GM18873 (cell line): ENCODE results near the gene CDK6.

Experiments
- ATAC-seq: cut with Tn5 transposase; IDR thresholded peaks from one replicate; pipeline ENCODE4 v1.9.1; 2021; ENCODE audit warnings: mild to moderate bottlenecking, moderate library complexity, moderate number of reproducible peaks; ENCODE audit not compliant: unreplicated experiment, low FRiP score

The CDK6 gene

DNA sequence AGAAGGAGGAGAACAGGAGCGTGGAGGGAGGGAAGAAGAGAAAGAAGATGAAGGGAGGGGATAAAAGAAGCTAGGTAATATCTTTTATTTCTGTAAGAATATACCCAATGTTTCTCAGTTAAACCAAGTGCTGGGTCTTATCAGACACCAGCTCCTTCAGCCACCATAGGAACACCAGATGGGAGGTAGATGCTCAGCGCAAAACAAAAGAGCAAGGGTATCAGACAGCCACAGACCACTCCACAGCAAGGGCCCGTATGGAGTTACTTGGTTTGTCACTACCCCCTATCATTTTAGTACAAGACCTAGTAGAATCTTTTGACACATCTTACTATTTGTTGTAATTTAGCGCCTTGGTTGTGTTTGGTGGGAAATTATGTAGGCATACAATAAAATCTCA, 180.3 kb downstream of the CDK6 start:
- no peak for ATAC-seq

GRCh38 chr7:92655346-92655884, 181.0 kb downstream of the CDK6 start:
- ATAC-seq = no peak

GRCh38 chr7:92653136-92653535, 183.2 kb downstream of the CDK6 start:
- no peak for ATAC-seq

GRCh38 chr7:92652536-92652935, 183.8 kb downstream of the CDK6 start:
- ATAC-seq = no peak

GRCh38 chr7:92650391-92650790, 186.0 kb downstream of the CDK6 start:
- no peak for ATAC-seq

- ATAC-seq = peak; percentile 41
Observed at GRCh38 chr7:92648067-92648466, 188.3 kb downstream of the CDK6 start.

DNA sequence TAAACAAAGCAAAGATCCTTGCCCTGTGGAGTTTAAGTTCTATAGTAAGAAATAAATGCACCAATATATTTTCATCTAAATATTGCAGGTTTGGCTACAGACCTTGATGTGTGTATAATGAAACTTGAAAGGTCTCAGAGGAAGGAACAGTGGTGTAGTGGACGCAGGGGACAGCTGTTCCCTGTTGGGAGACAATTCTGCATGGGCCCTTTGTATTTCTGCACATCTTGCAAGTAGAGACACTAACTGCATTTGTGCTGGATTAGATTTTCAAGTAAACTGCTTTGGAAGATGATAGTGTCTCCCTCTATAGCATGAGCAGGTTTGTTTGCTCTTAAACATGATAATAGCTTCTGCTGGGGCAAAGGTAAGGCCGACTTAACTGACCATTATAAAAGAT, 188.7 kb downstream of the CDK6 start:
- ATAC-seq = no peak

GRCh38 chr7:92647011-92647625, 189.3 kb downstream of the CDK6 start:
- peak; percentile 56 for ATAC-seq

GRCh38 chr7:92645114-92646061, 191.0 kb downstream of the CDK6 start:
- no peak for ATAC-seq

DNA sequence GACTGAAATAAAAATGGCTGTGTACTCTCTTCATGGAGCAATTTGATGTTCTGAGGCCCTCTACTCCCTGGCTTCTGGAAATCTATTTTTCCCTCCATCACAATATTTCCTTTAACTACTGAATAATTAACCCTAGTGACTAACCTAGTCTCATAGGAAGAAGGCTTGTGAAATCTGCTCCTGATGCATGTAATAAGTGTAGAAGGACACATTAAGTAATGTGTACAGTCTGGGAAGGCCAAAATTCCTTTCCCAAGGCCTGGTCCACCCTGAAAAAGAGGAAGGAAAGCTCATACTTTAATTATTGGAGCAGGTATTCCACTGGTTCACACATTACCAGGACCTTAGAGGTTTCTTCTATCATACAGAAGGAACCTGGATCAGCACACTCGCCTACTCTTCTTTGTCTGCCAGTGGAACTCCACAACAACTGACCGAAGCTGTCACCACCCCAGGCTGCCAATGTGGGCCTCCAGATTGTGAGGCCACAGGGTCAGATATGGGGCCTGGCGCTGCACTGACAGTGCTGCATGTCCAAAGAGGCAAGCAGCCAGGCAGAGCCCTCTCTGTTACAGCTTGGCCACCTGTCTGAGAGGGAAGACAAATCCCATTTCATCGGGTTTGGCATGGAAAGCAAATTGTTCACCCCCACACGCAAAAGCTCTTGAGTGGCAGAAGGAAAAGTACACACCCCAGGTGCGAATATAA, 191.8 kb downstream of the CDK6 start:
- ATAC-seq = no peak

GRCh38 chr7:92643821-92644220, 192.6 kb downstream of the CDK6 start:
- no peak for ATAC-seq

- ATAC-seq = peak; percentile 73
Observed at GRCh38 chr7:92641921-92642511, 194.4 kb downstream of the CDK6 start.

- ATAC-seq = no peak
Observed at GRCh38 chr7:92639966-92640365, 196.4 kb downstream of the CDK6 start.

DNA sequence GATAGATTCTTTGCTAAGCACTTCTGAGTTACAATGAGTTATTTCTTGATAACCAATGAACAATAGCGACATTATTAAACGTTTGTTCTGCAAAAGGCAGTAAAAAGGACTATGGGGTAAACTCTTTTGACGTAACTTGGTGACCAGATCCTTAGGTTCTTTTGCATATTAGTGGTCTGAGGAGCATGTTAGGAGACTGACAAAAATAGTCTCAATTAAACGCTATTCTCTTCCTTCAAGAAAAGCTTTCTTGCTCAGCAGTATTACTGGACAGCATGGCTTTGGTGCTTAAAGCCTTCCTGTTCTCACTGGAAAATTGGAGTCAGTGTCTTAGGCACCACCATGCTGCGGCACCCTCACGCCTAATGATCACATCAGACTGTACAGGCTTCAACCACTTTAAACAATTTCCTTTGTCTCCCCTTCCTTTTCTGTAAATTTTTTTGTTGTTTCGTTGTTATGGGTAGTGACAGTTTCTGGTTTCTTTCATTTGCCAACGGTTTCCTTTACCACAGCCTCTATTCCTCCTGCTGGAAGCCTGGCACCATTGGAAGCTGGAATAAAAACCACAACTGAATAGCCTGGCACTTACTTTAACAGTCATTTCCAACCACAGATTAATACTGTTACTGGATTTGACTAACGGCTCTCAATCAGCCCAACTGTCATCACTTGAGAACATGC, 197.0 kb downstream of the CDK6 start:
- ATAC-seq = no peak

DNA sequence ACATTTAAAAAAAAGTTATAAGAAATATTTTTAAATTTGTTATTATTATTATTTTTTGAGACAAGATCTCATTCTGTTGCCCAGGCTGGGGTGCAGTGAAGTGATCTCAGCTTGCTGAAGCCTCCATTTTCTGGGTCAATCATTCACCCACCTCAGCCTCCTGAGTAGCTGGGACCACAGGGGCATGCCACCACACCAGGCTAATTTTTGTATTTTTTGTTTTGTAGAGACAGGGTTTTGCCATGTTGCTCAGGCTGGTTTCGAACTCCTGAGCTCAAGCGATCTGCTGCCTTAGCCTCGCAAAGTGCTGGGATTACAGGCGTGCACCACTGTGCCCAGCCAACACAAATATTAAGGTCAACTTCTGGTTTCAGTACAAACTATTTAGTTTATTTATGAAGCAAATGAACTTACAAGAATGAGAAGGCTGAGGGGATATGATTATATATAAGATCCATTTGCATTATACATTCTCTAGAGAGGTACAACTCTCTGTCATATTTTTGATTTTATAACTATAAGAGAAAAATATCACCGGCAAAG, 200.3 kb downstream of the CDK6 start:
- ATAC-seq = no peak

GRCh38 chr7:92635538-92635937, 200.8 kb downstream of the CDK6 start:
- ATAC-seq = no peak

DNA sequence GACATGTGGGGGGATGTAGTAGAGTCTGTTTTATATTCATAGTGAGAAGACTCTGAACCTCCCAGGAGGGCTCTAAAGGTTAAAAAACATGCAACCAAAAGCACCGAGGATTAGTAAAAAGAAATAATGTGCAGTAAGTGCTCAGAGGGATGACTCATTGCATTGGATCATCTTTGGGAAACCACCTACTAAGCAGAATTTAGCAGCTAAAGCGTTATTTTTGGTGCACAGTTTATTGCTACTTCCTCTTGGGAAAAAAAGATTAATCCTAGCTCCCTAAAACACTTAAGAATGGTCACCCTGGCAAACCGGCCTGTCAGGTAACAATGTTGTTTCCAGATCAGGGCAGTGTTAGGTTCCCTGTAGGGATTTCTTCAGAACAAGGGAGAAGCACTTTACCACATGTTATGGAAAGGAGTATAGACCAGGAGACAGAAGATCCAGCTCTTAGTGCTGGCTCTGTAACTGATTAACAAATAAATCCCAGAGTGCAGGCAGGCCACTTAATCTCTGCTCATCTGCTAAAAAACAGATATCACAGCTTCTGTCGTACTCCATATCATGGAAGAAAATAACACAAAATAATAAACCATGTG, 201.4 kb downstream of the CDK6 start:
- ATAC-seq = peak; percentile 25

GRCh38 chr7:92634205-92634604, 202.2 kb downstream of the CDK6 start:
- ATAC-seq = no peak

DNA sequence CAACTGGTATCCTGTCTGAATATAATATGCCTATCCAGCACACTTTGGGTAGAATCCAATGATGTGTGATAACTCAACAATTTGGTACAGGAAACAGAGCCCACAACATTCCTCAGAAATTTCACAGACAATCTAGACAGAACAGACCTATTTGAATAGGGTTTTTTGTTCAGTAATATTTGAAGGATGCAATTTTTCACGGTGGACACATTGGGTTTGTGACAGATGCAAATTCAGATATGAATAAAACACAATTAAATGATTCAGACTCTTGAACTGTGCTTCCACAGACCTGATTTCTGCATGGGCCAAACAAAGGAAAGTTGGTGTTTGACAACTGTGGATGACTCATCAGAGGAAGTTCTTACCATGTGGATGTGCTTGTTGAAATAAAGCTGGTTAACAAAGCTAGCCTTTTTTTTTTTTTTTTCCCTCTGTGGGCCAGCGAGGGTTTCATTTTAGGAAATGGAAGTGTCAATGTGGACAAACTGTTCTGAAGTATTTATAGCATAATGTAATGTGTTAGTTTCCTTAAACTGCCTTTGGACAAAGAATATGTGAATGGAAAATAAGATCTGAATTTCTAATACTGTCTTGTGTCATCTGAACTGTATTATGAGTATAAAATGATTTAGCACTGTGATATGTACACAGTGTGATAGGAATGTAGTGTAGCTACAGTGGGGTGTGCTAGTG, 203.0 kb downstream of the CDK6 start:
- no peak for ATAC-seq
